ENCODE data around the gene CRYAB. TPM values are rescaled to one million over a fixed set of nuclear protein-coding genes. Genes with fewer than 3 reads are reported as not detected.
"Not testable (repeated sequence)": the region's sequence is repeated elsewhere in the genome, so short reads cannot be mapped to it uniquely, and the experiment has no call there.

CRYAB gene
- total RNA-seq, 1 experiment from 2014 or later = 1.6 TPM

DNA sequence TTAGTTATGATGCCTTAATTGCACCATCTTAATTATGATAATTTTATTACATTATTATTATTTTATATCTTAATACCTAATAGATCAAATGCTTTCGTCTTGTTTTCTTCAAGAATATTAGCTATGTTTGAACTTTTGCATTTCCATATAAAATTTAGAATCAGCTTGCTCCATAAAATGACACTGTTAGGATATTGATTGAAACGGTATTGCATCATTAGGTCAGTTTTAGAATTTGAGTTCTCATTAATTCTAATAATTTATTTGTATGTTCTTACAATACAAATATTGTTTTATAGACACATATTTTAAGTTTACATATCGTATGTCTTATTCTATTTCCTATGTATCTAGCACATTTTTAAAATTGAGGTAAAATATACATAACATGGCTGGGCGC is 25.5 kb downstream of the CRYAB start:
- POLR2A ChIA-PET (ENCODE audit: low non-redundant PET) = no interaction called here
- no peaks in the 10 kb centered on the region for H3K27me3 ChIP-seq (replicated peaks; ENCODE audit: insufficient read depth, low read depth, low read length, poor library complexity)
- H3K4me3 ChIP-seq (ENCODE audit: low read depth, low read length, poor library complexity, severe bottlenecking) = no peak overlapping the region
- H3K4me1 ChIP-seq (ENCODE audit: insufficient read depth, low read length, poor library complexity, severe bottlenecking) = no peaks in the 10 kb centered on the region
- CTCF ChIA-PET = no interaction called here
- no peak for DNase-seq (ENCODE audit: low spot score)
- TF ChIP-seq EZH2 (IDR thresholded peaks at IDR 0.05; ENCODE audit: borderline replicate concordance, low read depth, low read length, poor library complexity, severe bottlenecking) = no peak
- TF ChIP-seq, protein P1, sequence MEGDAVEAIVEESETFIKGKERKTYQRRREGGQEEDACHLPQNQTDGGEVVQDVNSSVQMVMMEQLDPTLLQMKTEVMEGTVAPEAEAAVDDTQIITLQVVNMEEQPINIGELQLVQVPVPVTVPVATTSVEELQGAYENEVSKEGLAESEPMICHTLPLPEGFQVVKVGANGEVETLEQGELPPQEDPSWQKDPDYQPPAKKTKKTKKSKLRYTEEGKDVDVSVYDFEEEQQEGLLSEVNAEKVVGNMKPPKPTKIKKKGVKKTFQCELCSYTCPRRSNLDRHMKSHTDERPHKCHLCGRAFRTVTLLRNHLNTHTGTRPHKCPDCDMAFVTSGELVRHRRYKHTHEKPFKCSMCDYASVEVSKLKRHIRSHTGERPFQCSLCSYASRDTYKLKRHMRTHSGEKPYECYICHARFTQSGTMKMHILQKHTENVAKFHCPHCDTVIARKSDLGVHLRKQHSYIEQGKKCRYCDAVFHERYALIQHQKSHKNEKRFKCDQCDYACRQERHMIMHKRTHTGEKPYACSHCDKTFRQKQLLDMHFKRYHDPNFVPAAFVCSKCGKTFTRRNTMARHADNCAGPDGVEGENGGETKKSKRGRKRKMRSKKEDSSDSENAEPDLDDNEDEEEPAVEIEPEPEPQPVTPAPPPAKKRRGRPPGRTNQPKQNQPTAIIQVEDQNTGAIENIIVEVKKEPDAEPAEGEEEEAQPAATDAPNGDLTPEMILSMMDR (conservative IDR thresholded peaks at IDR 0.05; ENCODE audit: low read depth, low read length) = no peak
- no peaks in the 10 kb centered on the region for H3K36me3 ChIP-seq (ENCODE audit: insufficient read depth, low read length, poor library complexity, severe bottlenecking)
- no TSS peak for BruUV-seq (replicated peaks)
- intact Hi-C loops (cut with micrococcal nuclease; ENCODE audit: unreplicated experiment) = no loop called here
- H3K27ac ChIP-seq (ENCODE audit: low read depth, low read length, poor library complexity, severe bottlenecking) = no peak overlapping the region
- no peaks in the 10 kb centered on the region for H3K9me3 ChIP-seq (ENCODE audit: low read depth, low read length, poor library complexity, severe bottlenecking)

DNA sequence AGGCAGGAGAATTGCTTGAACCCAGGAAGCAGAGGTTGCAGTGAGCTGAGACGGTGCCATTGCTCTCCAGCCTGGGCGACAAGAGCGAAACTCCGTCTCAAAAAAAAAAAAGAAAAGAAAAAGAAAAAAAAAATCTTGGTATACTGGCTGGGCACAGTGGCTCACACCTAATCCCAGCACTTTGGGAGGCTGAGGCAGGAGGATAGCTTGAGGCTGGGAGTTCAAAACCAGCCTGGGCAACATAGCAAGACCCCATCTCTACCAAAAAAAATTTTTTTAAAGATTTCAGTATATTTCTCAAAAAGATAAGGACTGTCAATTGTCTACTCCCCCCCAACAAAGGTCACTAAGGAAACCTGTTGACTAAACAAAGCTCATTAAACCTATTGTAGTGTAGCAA is 26.5 kb downstream of the CRYAB start:
- BruUV-seq (replicated peaks); intact Hi-C loops (cut with micrococcal nuclease; ENCODE audit: unreplicated experiment); H3K9me3 ChIP-seq (ENCODE audit: low read depth, low read length, poor library complexity, severe bottlenecking); POLR2A ChIA-PET (ENCODE audit: low non-redundant PET); CTCF ChIA-PET; H3K27me3 ChIP-seq (replicated peaks; ENCODE audit: insufficient read depth, low read depth, low read length, poor library complexity); H3K36me3 ChIP-seq (ENCODE audit: insufficient read depth, low read length, poor library complexity, severe bottlenecking); H3K27ac ChIP-seq (ENCODE audit: low read depth, low read length, poor library complexity, severe bottlenecking); H3K4me3 ChIP-seq (ENCODE audit: low read depth, low read length, poor library complexity, severe bottlenecking); H3K4me1 ChIP-seq (ENCODE audit: insufficient read depth, low read length, poor library complexity, severe bottlenecking); DNase-seq (ENCODE audit: low spot score): not testable (repeated sequence)

DNA sequence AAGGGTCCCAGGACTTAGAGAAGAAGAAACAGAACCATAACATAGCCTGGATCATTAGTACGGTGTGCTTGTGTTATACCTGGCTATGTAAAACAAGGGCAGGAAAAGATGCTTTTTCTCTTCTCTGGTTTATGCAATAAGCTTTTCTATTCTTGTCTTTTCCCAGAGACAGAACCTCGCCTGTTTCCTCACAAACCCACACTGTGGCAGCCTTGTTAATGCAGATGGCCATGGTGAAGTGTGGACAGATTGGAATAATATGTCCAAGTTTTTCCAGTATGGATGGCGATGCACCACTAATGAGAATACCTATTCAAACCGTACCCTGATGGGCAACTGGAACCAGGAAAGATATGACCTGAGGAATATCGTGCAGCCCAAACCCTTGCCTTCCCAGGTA is 29.4 kb downstream of the CRYAB start:
- DNase-seq (ENCODE audit: low spot score) = no peak
- intact Hi-C loops (cut with micrococcal nuclease; ENCODE audit: unreplicated experiment) = no loop called here
- POLR2A ChIA-PET (ENCODE audit: low non-redundant PET) = no interaction called here

DNA sequence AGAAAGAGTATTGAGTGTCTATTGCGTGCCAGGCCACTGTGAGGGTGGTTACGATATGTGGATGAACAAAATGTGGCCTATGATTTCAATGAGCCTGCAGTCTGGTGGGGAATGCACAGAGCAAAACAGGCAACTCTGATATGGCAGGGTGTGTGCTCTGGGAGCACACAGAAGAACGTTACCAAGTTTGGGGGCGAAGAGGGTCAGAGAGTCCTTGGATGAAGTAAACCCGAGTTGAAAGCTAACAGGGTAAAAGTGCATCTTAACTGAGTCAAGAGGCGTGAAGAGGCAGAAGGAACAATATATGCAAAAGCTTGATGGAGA is 32.0 kb downstream of the CRYAB start:
- ChIA-PET CTCF (no interaction called here), POLR2A (ENCODE audit: low non-redundant PET) (no interaction called here)

More for the DNA sequence above, 29.4 kb downstream of the CRYAB start:
- Histone ChIP-seq H3K27ac (ENCODE audit: low read depth, low read length, poor library complexity, severe bottlenecking) (no peak overlapping the region), H3K4me3 (ENCODE audit: low read depth, low read length, poor library complexity, severe bottlenecking) (no peak overlapping the region), H3K36me3 (ENCODE audit: insufficient read depth, low read length, poor library complexity, severe bottlenecking) (no peaks in the 10 kb centered on the region), H3K4me1 (ENCODE audit: insufficient read depth, low read length, poor library complexity, severe bottlenecking) (peaks cover 4% of the 10 kb centered on the region), H3K9me3 (ENCODE audit: low read depth, low read length, poor library complexity, severe bottlenecking) (no peaks in the 10 kb centered on the region), H3K27me3 (replicated peaks; ENCODE audit: insufficient read depth, low read depth, low read length, poor library complexity) (no peaks in the 10 kb centered on the region)
- CTCF ChIA-PET = no interaction called here
- BruUV-seq (replicated peaks) = no TSS peak
- TF ChIP-seq EZH2 (IDR thresholded peaks at IDR 0.05; ENCODE audit: borderline replicate concordance, low read depth, low read length, poor library complexity, severe bottlenecking) = no peak
- TF ChIP-seq, protein P1 (conservative IDR thresholded peaks at IDR 0.05; ENCODE audit: low read depth, low read length) = no peak

More for the DNA sequence above, 32.0 kb downstream of the CRYAB start:
- Histone ChIP-seq H3K4me1 (ENCODE audit: insufficient read depth, low read length, poor library complexity, severe bottlenecking) (peaks cover 4% of the 10 kb centered on the region), H3K4me3 (ENCODE audit: low read depth, low read length, poor library complexity, severe bottlenecking) (peak overlapping the region; percentile 65), H3K36me3 (ENCODE audit: insufficient read depth, low read length, poor library complexity, severe bottlenecking) (no peaks in the 10 kb centered on the region), H3K9me3 (ENCODE audit: low read depth, low read length, poor library complexity, severe bottlenecking) (no peaks in the 10 kb centered on the region), H3K27me3 (replicated peaks; ENCODE audit: insufficient read depth, low read depth, low read length, poor library complexity) (no peaks in the 10 kb centered on the region), H3K27ac (ENCODE audit: low read depth, low read length, poor library complexity, severe bottlenecking) (peak overlapping the region; percentile 96)
- TF ChIP-seq, protein P1 (conservative IDR thresholded peaks at IDR 0.05; ENCODE audit: low read depth, low read length) = no peak
- no peak for TF ChIP-seq EZH2 (IDR thresholded peaks at IDR 0.05; ENCODE audit: borderline replicate concordance, low read depth, low read length, poor library complexity, severe bottlenecking)
- TSS peak; percentile 94 for BruUV-seq (replicated peaks)
- intact Hi-C loops (cut with micrococcal nuclease; ENCODE audit: unreplicated experiment) = loop anchor here (5.0 to 10.0 kb wide), 5 partner anchors 98 to 405 kb away; partner anchors contain the start of genes BCO2, DLAT, NKAPD1 and PIH1D2
- no peak for DNase-seq (ENCODE audit: low spot score)
